Keratinocyte (primary cell): Measurements from ENCODE around the gene KRTAP10-6. TPM values are rescaled to one million over a fixed set of nuclear protein-coding genes. Genes with fewer than 3 reads are reported as not detected.
"Not testable (repeated sequence)": the region's sequence is repeated elsewhere in the genome, so short reads cannot be mapped to it uniquely, and the experiment has no call there.

Source experiments
- DNase-seq: peaks from one replicate; pipeline ENCODE4 v3.0.0-alpha.2; 2011; ENCODE audit warnings: low read depth, missing footprints, low spot score
- FAIRE-seq: peaks from 2 replicates; lab custom pipeline; 2011; peaks lifted over from hg19 to GRCh38; lab: Jason Lieb, UNC
- H2AFZ ChIP-seq: 2 replicates; pipeline ENCODE4 v1.6.0; 2012; ENCODE audit warnings: low read length, control low read depth, inconsistent platforms; ENCODE audit not compliant: control insufficient read depth
- H3K27ac ChIP-seq: 2 replicates; pipeline ENCODE4 v1.5.1; 2011; ENCODE audit warnings: low read length; ENCODE audit not compliant: control insufficient read depth, insufficient read depth
- H3K27me3 ChIP-seq: 3 replicates; pipeline ENCODE4 v1.6.0; 2011; ENCODE audit warnings: low read length; ENCODE audit not compliant: control insufficient read depth, insufficient read depth; ENCODE audit errors: extremely low read depth
- H3K36me3 ChIP-seq, 2 experiments: 2 replicates in 1 of 2; 3 replicates in 1 of 2; pipeline ENCODE4 v1.5.1; 2011; ENCODE audit warnings: low read length in 2 of 2, mild to moderate bottlenecking in 1 of 2; ENCODE audit not compliant: control insufficient read depth in 2 of 2, insufficient read depth in 2 of 2; ENCODE audit errors: extremely low read depth in 1 of 2
- H3K4me1 ChIP-seq: 3 replicates; pipeline ENCODE4 v1.5.1; 2011; ENCODE audit warnings: low read length; ENCODE audit not compliant: control insufficient read depth, insufficient read depth; ENCODE audit errors: extremely low read depth
- H3K4me2 ChIP-seq: 3 replicates; pipeline ENCODE4 v1.6.0; 2011; ENCODE audit warnings: low read depth, low read length; ENCODE audit not compliant: control insufficient read depth, insufficient read depth; ENCODE audit errors: extremely low read depth
- H3K4me3 ChIP-seq, 3 experiments: fragments of 200-600 bp in 1 of 3; sonication (generic) in 1 of 3; 2 replicates in 2 of 3; 3 replicates in 1 of 3; pipeline ENCODE4 v1.5.1; 2011 to 2016; ENCODE audit warnings: low read length in 3 of 3, mild to moderate bottlenecking in 3 of 3, control low read depth in 2 of 3, inconsistent platforms in 1 of 3, low read depth in 1 of 3, mixed read lengths in 1 of 3, mixed run types in 1 of 3, moderate library complexity in 1 of 3; ENCODE audit not compliant: control insufficient read depth in 2 of 3, insufficient read depth in 2 of 3; ENCODE audit errors: extremely low read depth in 1 of 3
- H3K79me2 ChIP-seq: 2 replicates; pipeline ENCODE4 v1.6.0; 2012; ENCODE audit warnings: low read length; ENCODE audit not compliant: control insufficient read depth, insufficient read depth
- H3K9ac ChIP-seq: 3 replicates; pipeline ENCODE4 v1.6.0; 2011; ENCODE audit warnings: low read length; ENCODE audit not compliant: control insufficient read depth, insufficient read depth; ENCODE audit errors: extremely low read depth
- H3K9me1 ChIP-seq: 3 replicates; pipeline ENCODE4 v1.6.0; 2011; ENCODE audit warnings: low read length; ENCODE audit not compliant: control insufficient read depth, insufficient read depth; ENCODE audit errors: extremely low read depth
- H3K9me3 ChIP-seq: 2 replicates; pipeline ENCODE4 v1.5.1; 2012; ENCODE audit warnings: low read depth, low read length; ENCODE audit not compliant: control insufficient read depth
- H4K20me1 ChIP-seq: 3 replicates; pipeline ENCODE4 v1.6.0; 2011; ENCODE audit warnings: low read length; ENCODE audit not compliant: control insufficient read depth, insufficient read depth; ENCODE audit errors: extremely low read depth
- CTCF ChIP-seq, 3 experiments: IDR thresholded peaks in 1 of 3; conservative IDR thresholded peaks in 1 of 3; optimal IDR thresholded peaks in 1 of 3; 2 replicates in 2 of 3; 3 replicates in 1 of 3; pipeline versions ENCODE3 to v1.5.1; 2011; ENCODE audit warnings: low read length in 3 of 3, mild to moderate bottlenecking in 3 of 3, moderate library complexity in 2 of 3, control low read depth in 1 of 3, inconsistent platforms in 1 of 3; ENCODE audit not compliant: insufficient read depth in 2 of 3; ENCODE audit errors: extremely low read depth in 1 of 3
- EZH2 ChIP-seq: IDR thresholded peaks from one replicate; pipeline ENCODE4 v1.6.1; 2012; ENCODE audit warnings: inconsistent platforms, mild to moderate bottlenecking, low read length, moderate library complexity
- dilution Hi-C: fragments of 300-500 bp; cut with MboI; formaldehyde crosslinking; loops from one replicate; pipeline ENCODE4 v1.7.0; 2020; ENCODE audit warnings: low sequenced_read_pairs; ENCODE audit not compliant: extremely low pct_ligation_motif_present
- polyA plus RNA-seq, 5 experiments: library from polyadenylated mRNA; depleted of rRNA in 3 of 5; stranded (reverse) in 3 of 5; stranded (forward) in 1 of 5; unstranded in 1 of 5; fragments of >200 nt; gene quantifications; 1 replicate in 1 of 5; 2 replicates in 3 of 5; 3 replicates in 1 of 5; pipeline versions ENCODE4 v1.2.1 to v1.2.3, GENCODE V29; 2011 to 2012; ENCODE audit warnings: missing spikeins in 2 of 5, low read depth in 1 of 5, low replicate concordance in 1 of 5

The KRTAP10-6 gene
- polyA plus RNA-seq, 1 donor (not counting 4 experiments of a cell fraction or from before 2014, with no cell fraction given) = not detected

GRCh38 chr21:44590897-44591800 lies 1.2 kb downstream of the KRTAP10-6 start:
- H3K9me1 ChIP-seq, H3K79me2 ChIP-seq, H2AFZ ChIP-seq, H3K4me3 ChIP-seq, H3K4me2 ChIP-seq, dilution Hi-C loops, FAIRE-seq, H3K9ac ChIP-seq, H4K20me1 ChIP-seq, H3K9me3 ChIP-seq, H3K4me1 ChIP-seq, H3K27me3 ChIP-seq, H3K36me3 ChIP-seq, DNase-seq, H3K27ac ChIP-seq: not testable (repeated sequence)

- Histone ChIP-seq H3K9me1 (no peaks in the 10 kb centered on the region), H3K27me3 (no peaks in the 10 kb centered on the region), H3K9me3 (no peaks in the 10 kb centered on the region), H2AFZ (no peak overlapping the region), H3K9ac (no peak overlapping the region), H3K4me2 (no peak overlapping the region), H3K27ac (no peak overlapping the region), H4K20me1 (no peaks in the 10 kb centered on the region), H3K4me1 (peaks cover 5% of the 10 kb centered on the region), H3K4me3 (no peak overlapping the region), H3K36me3 (no peaks in the 10 kb centered on the region), H3K79me2 (no peaks in the 10 kb centered on the region)
- TF ChIP-seq EZH2 (no peak), CTCF (optimal IDR thresholded peaks at IDR 0.05 in 1 of 3, IDR thresholded peaks at IDR 0.05 in 1 of 3, conservative IDR thresholded peaks at IDR 0.05 in 1 of 3; ENCODE audit: extremely low read depth in 1 of 3, insufficient read depth in 2 of 3, low read length in 3 of 3) (no peak)
- DNase-seq (no peak), FAIRE-seq (no peak)
- dilution Hi-C loops = no loop called here
Measured at GRCh38 chr21:44590311-44590721, 2.0 kb downstream of the KRTAP10-6 start.
